Ectodermal cell (in vitro differentiated cells): ENCODE results near the gene TMEM178A.

Experiments used
- H3K27ac ChIP-seq: 2 replicates; pipeline ENCODE4 v1.7.0; 2013; ENCODE audit warnings: mild to moderate bottlenecking, low read depth, low read length; ENCODE audit not compliant: insufficient read depth, poor library complexity, severe bottlenecking
- H3K27me3 ChIP-seq: 2 replicates; pipeline ENCODE4 v1.7.0; 2013; ENCODE audit warnings: mild to moderate bottlenecking, low read length; ENCODE audit not compliant: insufficient read depth, control insufficient read depth, poor library complexity, severe bottlenecking
- H3K36me3 ChIP-seq: one replicate; pipeline ENCODE4 v1.7.0; 2013; ENCODE audit warnings: low read length; ENCODE audit not compliant: control insufficient read depth, insufficient read depth
- H3K4me1 ChIP-seq: one replicate; pipeline ENCODE4 v1.7.0; 2013; ENCODE audit warnings: low read length; ENCODE audit not compliant: control insufficient read depth, insufficient read depth
- H3K4me3 ChIP-seq: 2 replicates; pipeline ENCODE4 v1.7.0; 2013; ENCODE audit warnings: low read depth, low read length, control low read depth; ENCODE audit not compliant: insufficient read depth
- H3K9me3 ChIP-seq: 2 replicates; pipeline ENCODE4 v1.7.0; 2013; ENCODE audit warnings: mild to moderate bottlenecking, low read length, moderate library complexity; ENCODE audit not compliant: control insufficient read depth
- WGBS, 2 experiments: methylation state at CpG; one replicate each; pipeline ENCODE4 v1.1.7; 2013; ENCODE audit warnings: missing lambda C conversion rate in 2 of 2; 5-methylcytosine and 5-hydroxymethylcytosine counted together

The TMEM178A gene

DNA sequence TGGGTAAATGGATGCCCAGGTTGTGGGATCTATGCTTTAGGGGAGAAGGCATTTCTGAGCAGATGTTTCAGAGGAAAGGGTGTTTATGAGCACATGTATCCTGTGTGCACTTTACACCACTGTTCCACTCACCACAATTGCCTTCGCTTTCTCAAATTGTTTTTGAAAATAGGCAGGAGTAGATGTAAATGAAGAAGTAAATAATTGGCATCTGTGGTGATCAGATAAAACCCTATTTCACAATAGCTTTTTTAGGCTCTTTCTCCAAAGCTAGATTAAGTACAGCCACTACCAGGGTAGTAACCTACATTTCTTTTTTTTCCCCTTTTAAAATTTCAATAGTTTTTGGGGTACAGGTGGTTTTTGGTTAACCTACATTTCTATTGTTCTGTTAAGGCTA, 40.6 kb downstream of the TMEM178A start:
- no CpG with 5 or more reads among the region's 1 CpG for WGBS, 2 experiments
- Histone ChIP-seq H3K27ac (no peak overlapping the region), H3K27me3 (no peaks in the 10 kb centered on the region), H3K9me3 (no peaks in the 10 kb centered on the region), H3K4me3 (no peak overlapping the region), H3K4me1 (no peaks in the 10 kb centered on the region), H3K36me3 (no peaks in the 10 kb centered on the region)

DNA sequence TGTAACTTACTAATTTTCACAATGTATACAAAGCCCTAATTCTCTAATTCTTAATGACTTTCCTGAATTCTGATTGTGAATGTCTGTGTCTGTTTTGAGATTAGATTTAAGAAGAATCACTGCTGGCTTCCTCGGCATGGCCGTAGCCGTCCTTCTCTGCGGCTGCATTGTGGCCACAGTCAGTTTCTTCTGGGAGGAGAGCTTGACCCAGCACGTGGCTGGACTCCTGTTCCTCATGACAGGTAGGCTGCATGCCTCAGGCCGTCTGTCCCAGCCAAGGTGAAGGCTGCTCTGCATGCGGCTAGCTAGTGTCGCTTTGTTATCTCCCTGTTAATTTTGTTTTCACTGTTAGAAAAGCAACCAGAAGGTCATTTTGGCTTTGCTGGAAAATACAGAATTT, 41.2 kb downstream of the TMEM178A start:
- no peaks in the 10 kb centered on the region for H3K27me3 ChIP-seq
- no peak overlapping the region for H3K27ac ChIP-seq
- no peaks in the 10 kb centered on the region for H3K9me3 ChIP-seq
- H3K36me3 ChIP-seq, result no peaks in the 10 kb centered on the region
- H3K4me1 ChIP-seq, result no peaks in the 10 kb centered on the region
- 93% methylated on average over 8 of the region's 8 CpGs for WGBS, 2 experiments
- no peak overlapping the region for H3K4me3 ChIP-seq

DNA sequence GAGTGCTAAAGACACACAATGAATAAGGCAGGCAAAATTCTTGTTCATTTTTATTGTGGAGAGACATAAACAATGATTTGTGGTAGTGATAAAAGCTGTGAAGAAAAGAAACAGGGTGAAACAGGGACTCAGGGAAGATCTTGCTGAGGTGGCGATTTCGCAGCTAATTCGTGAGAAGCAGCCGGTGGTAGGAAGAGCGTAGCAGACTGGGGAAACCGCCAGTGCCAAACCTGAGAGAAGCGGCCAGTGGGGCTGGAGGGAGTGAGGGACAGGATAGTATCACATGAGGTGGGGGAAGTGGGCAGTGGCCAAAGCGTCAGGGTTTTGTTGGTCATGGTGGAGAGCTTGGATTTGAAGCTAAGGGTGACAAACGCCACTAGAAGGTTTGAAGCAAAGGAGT, 42.3 kb downstream of the TMEM178A start:
- Histone ChIP-seq H3K27me3 (no peaks in the 10 kb centered on the region), H3K9me3 (no peaks in the 10 kb centered on the region), H3K4me3 (no peak overlapping the region), H3K4me1 (no peaks in the 10 kb centered on the region), H3K27ac (no peak overlapping the region), H3K36me3 (no peaks in the 10 kb centered on the region)
- WGBS, 2 experiments, result 90 to 95% methylated on average over 9 of the region's 9 CpGs

DNA sequence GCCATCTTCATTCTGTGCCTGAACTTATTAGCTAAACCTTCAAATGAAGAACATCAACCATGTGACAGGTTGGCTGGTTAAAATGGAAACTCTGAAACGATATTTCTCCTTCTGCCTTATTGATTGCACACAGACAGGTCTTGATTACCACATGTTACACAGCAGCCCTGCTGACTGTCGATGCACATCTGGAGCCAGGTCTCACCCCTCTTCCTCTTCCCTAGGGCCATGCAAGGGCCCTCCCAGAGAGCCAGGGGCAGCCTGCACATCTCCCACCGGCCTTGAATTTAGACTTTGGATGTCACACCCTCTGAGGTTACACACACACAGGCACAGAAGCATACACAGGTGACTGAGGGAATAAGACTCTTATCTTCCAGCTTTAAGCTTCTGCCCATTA, 45.1 kb downstream of the TMEM178A start:
- Histone ChIP-seq H3K27ac (no peak overlapping the region), H3K4me3 (no peak overlapping the region), H3K36me3 (no peaks in the 10 kb centered on the region), H3K9me3 (no peaks in the 10 kb centered on the region), H3K27me3 (no peaks in the 10 kb centered on the region), H3K4me1 (no peaks in the 10 kb centered on the region)
- WGBS, 2 experiments, result 87 to 91% methylated on average over 3 of the region's 3 CpGs

DNA sequence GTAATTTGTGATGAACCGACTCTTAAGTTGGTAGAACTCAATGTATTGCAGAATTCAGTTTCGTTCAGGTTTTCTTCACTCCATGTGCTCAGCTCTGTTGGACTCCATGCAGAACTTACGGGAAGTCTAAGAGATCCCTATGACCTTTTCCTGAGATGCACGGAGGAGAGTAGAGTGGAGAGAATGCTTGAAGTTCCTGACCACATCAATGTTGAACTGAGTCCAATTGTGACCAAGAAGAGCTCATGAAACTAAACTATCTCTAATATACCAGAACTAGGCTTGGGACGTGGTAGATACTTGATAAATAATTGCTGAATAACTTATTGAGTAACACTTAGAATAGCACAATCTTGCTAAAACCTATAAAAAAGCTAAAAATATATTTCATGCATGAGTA, 47.2 kb downstream of the TMEM178A start:
- no peak overlapping the region for H3K27ac ChIP-seq
- no peaks in the 10 kb centered on the region for H3K36me3 ChIP-seq
- no peak overlapping the region for H3K4me3 ChIP-seq
- no peaks in the 10 kb centered on the region for H3K4me1 ChIP-seq
- no peaks in the 10 kb centered on the region for H3K9me3 ChIP-seq
- no peaks in the 10 kb centered on the region for H3K27me3 ChIP-seq
- 94 to 97% methylated on average over 4 to 5 of the region's 5 CpGs for WGBS, 2 experiments

DNA sequence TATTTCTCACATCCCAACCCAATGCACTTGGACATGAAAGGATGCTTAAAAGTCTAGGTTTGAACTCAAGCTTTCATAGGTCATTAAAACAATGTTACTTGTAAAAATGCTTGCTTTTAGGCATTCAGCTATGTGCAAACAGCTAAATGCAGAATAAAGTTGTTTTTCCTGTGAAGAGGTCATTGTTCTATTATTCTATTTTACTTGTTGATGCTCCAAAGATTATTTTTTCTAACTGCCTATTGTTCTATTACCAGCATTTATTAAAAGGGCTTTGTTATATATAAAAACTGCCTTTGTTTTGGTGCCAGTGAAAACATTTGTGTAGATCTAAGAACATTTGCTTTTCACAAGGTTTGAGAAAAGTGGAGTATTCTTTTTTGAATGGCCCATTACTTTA, 49.4 kb downstream of the TMEM178A start:
- H3K4me3 ChIP-seq, result no peak overlapping the region
- H3K4me1 ChIP-seq, result no peaks in the 10 kb centered on the region
- no peaks in the 10 kb centered on the region for H3K36me3 ChIP-seq
- H3K27me3 ChIP-seq, result no peaks in the 10 kb centered on the region
- H3K9me3 ChIP-seq, result no peaks in the 10 kb centered on the region
- no peak overlapping the region for H3K27ac ChIP-seq

DNA sequence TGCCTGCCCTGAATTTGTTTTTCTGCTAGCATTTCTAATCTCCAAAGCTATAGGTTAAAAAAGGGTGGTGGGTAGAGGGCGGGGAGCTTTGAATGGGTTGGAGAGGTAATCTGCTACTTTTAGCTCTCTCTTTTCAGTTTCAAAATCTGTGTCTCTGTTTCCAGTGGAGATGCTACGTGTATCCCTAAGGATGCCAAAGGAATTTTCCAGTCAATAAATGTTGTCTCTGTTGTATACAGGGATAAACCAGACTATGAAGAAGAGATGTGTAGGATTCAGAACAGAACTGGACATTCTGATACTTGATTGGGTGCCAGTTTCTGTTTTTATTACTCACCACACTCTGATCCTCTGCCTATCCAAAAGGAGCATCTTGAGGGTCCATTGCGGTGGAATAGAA, 50.1 kb downstream of the TMEM178A start:
- Histone ChIP-seq H3K27me3 (no peaks in the 10 kb centered on the region), H3K9me3 (no peaks in the 10 kb centered on the region), H3K27ac (no peak overlapping the region), H3K4me1 (no peaks in the 10 kb centered on the region), H3K4me3 (no peak overlapping the region), H3K36me3 (no peaks in the 10 kb centered on the region)
- WGBS, 2 experiments, result 90% methylated on average over 2 to 3 of the region's 3 CpGs

DNA sequence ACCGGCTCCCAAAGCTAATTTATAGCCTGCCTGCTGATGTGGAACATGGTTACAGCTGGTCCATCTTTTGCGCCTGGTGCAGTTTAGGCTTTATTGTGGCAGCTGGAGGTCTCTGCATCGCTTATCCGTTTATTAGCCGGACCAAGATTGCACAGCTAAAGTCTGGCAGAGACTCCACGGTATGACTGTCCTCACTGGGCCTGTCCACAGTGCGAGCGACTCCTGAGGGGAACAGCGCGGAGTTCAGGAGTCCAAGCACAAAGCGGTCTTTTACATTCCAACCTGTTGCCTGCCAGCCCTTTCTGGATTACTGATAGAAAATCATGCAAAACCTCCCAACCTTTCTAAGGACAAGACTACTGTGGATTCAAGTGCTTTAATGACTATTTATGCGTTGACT, 51.4 kb downstream of the TMEM178A start:
- Histone ChIP-seq H3K4me1 (no peaks in the 10 kb centered on the region), H3K36me3 (no peaks in the 10 kb centered on the region), H3K27ac (no peak overlapping the region), H3K27me3 (no peaks in the 10 kb centered on the region), H3K4me3 (no peak overlapping the region), H3K9me3 (no peaks in the 10 kb centered on the region)
- WGBS, 2 experiments, result 96 to 97% methylated on average over 12 of the region's 12 CpGs

DNA sequence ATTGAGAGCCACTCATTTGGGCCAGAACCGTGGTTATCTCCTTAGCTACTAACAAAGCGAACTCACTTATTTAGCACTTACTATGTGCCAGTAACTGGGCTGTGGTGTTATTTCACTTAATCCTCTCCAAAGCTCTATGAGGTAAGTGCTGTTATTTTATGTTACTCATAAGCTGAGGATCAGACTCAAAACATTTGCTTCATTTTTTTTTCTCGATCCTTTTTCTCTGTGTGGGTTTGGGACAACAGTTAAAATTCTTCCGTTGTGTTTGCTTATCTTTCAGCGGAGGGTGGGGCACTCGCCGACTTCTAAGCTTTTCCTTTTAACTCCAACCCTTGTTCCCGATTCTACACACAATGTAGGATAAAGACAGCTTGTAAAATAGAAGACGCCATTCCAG, 52.8 kb downstream of the TMEM178A start:
- H3K4me1 ChIP-seq, result no peaks in the 10 kb centered on the region
- H3K36me3 ChIP-seq, result no peaks in the 10 kb centered on the region
- no peak overlapping the region for H3K27ac ChIP-seq
- no peaks in the 10 kb centered on the region for H3K27me3 ChIP-seq
- no peaks in the 10 kb centered on the region for H3K9me3 ChIP-seq
- H3K4me3 ChIP-seq, result no peak overlapping the region
- WGBS, 2 experiments, result 92% methylated on average over 7 to 9 of the region's 9 CpGs

DNA sequence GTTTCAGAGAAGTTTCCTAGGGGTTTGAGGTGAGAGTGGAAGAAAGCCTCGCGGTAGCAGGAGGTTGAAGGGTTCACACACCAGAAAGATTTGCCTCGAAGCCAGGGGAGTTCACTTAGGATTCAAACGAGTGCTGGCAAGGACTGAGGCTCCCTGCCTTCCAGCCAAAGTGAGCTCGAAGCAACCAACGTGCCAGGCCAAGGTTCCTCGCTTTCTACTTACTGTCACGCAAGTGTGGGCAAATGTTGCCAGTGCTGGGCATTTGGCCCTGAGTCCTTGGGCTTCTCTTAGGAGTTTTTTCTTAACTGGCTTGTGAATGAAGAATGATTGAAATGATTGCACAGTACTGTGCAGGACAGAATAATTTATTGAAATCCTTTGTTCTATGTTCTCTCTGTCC, 53.6 kb downstream of the TMEM178A start:
- H3K4me3 ChIP-seq, result no peak overlapping the region
- no peaks in the 10 kb centered on the region for H3K36me3 ChIP-seq
- no peaks in the 10 kb centered on the region for H3K4me1 ChIP-seq
- no peaks in the 10 kb centered on the region for H3K27me3 ChIP-seq
- no peak overlapping the region for H3K27ac ChIP-seq
- 91 to 93% methylated on average over 8 of the region's 8 CpGs for WGBS, 2 experiments
- no peaks in the 10 kb centered on the region for H3K9me3 ChIP-seq

DNA sequence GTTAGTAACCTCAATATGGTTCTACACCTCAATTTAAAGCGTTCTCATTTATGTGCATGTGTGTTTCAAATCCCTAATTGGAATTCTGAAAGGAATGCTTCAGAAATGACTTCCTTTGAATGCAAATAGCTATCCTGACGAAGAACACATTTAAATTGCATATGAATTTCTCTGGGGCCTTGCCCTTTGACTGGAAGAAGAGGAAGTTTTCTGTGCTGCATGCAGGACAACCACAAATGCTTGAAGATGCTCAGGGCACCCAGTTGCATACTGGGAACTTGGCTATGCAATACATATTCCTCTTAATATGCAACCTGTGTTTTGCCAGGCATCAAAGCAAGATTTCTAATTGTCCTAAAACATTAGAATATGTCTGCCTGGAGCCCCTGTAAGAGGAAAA, 55.3 kb downstream of the TMEM178A start:
- WGBS, 2 experiments, result 78 to 80% methylated on average over 2 of the region's 2 CpGs
- Histone ChIP-seq H3K9me3 (no peaks in the 10 kb centered on the region), H3K27me3 (no peaks in the 10 kb centered on the region), H3K36me3 (no peaks in the 10 kb centered on the region), H3K27ac (no peak overlapping the region), H3K4me3 (no peak overlapping the region), H3K4me1 (no peaks in the 10 kb centered on the region)
